Parathyroid adenoma (tissue), 2 donors: ENCODE measurements around the gene RUNX2.

ENCODE experiments used
- H2AFZ ChIP-seq: fragments of 300-600 bp; sonication (generic); one replicate; pipeline ENCODE4 v1.7.0; 2017; ENCODE audit warnings: antibody characterized with exemption, mild to moderate bottlenecking
- H3K27ac ChIP-seq: fragments of 300-600 bp; sonication (generic); one replicate; pipeline ENCODE4 v1.7.0; 2017
- H3K27me3 ChIP-seq: fragments of 300-600 bp; sonication (generic); one replicate; pipeline ENCODE4 v1.7.0; 2017; ENCODE audit warnings: low read length; ENCODE audit not compliant: control insufficient read depth, insufficient read depth
- H3K36me3 ChIP-seq: fragments of 300-600 bp; sonication (generic); one replicate; pipeline ENCODE4 v1.7.0; 2017; ENCODE audit warnings: low read length; ENCODE audit not compliant: control insufficient read depth, insufficient read depth
- H3K4me1 ChIP-seq: fragments of 300-600 bp; sonication (generic); one replicate; pipeline ENCODE4 v1.7.0; 2017; ENCODE audit warnings: control low read depth
- H3K4me2 ChIP-seq: fragments of 300-600 bp; sonication (generic); one replicate; pipeline ENCODE4 v1.7.0; 2017; ENCODE audit warnings: low read length
- H3K4me3 ChIP-seq: fragments of 300-600 bp; sonication (generic); one replicate; pipeline ENCODE4 v1.7.0; 2017; ENCODE audit warnings: low read depth, low read length
- H3K79me2 ChIP-seq: fragments of 300-600 bp; sonication (generic); one replicate; pipeline ENCODE4 v1.7.0; 2017; ENCODE audit warnings: control low read depth
- H3K9ac ChIP-seq: fragments of 300-600 bp; sonication (generic); one replicate; pipeline ENCODE4 v1.7.0; 2017; ENCODE audit warnings: mild to moderate bottlenecking
- H3K9me3 ChIP-seq: fragments of 300-600 bp; sonication (generic); one replicate; pipeline ENCODE4 v1.7.0; 2017; ENCODE audit warnings: low read length; ENCODE audit not compliant: control insufficient read depth
- TF ChIP-seq, protein P1 (sequence below): fragments of 300-600 bp; sonication (generic); IDR thresholded peaks from one replicate; pipeline ENCODE4 v1.7.0; 2017; ENCODE audit warnings: antibody characterized with exemption, mild to moderate bottlenecking
- donor health status: primary hyperparathyroidism.

The RUNX2 gene

DNA sequence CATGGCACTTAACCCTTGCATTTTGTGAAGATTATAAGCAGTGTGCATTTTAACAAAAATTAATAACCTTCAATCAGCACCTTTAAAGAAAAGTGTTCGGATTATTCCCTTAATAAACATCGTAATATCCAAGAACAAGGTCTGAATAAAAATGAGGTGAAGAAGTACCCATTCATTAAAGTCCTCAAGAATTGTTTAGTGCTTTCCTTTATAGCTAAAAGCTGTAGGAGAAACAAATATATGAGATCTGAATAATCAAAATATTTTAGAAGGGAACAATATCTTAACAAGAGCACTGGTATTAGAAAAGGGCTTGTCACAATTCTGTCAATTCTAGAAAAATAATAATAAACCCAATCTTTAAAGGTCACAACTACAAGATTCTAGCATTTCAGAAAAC, 217.3 kb downstream of the RUNX2 start:
- Histone ChIP-seq H3K4me1 (no peaks in the 10 kb centered on the region), H3K4me2 (no peak overlapping the region), H3K4me3 (no peak overlapping the region), H3K27me3 (no peaks in the 10 kb centered on the region), H3K36me3 (no peaks in the 10 kb centered on the region), H3K9ac (no peak overlapping the region), H3K9me3 (no peaks in the 10 kb centered on the region), H3K79me2 (no peaks in the 10 kb centered on the region), H3K27ac (no peak overlapping the region), H2AFZ (no peak overlapping the region)
- TF ChIP-seq, protein P1, sequence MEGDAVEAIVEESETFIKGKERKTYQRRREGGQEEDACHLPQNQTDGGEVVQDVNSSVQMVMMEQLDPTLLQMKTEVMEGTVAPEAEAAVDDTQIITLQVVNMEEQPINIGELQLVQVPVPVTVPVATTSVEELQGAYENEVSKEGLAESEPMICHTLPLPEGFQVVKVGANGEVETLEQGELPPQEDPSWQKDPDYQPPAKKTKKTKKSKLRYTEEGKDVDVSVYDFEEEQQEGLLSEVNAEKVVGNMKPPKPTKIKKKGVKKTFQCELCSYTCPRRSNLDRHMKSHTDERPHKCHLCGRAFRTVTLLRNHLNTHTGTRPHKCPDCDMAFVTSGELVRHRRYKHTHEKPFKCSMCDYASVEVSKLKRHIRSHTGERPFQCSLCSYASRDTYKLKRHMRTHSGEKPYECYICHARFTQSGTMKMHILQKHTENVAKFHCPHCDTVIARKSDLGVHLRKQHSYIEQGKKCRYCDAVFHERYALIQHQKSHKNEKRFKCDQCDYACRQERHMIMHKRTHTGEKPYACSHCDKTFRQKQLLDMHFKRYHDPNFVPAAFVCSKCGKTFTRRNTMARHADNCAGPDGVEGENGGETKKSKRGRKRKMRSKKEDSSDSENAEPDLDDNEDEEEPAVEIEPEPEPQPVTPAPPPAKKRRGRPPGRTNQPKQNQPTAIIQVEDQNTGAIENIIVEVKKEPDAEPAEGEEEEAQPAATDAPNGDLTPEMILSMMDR = no peak

GRCh38 chr6:45548657-45549515, 220.8 kb downstream of the RUNX2 start:
- H3K36me3 ChIP-seq = no peaks in the 10 kb centered on the region
- H3K9me3 ChIP-seq = no peaks in the 10 kb centered on the region
- H3K4me3 ChIP-seq = no peak overlapping the region
- no peaks in the 10 kb centered on the region for H3K27me3 ChIP-seq
- H3K4me1 ChIP-seq = no peaks in the 10 kb centered on the region
- H3K27ac ChIP-seq = no peak overlapping the region
- H2AFZ ChIP-seq = no peak overlapping the region
- H3K9ac ChIP-seq = no peak overlapping the region
- TF ChIP-seq, protein P1 = no peak
- H3K79me2 ChIP-seq = no peaks in the 10 kb centered on the region
- H3K4me2 ChIP-seq = no peak overlapping the region

DNA sequence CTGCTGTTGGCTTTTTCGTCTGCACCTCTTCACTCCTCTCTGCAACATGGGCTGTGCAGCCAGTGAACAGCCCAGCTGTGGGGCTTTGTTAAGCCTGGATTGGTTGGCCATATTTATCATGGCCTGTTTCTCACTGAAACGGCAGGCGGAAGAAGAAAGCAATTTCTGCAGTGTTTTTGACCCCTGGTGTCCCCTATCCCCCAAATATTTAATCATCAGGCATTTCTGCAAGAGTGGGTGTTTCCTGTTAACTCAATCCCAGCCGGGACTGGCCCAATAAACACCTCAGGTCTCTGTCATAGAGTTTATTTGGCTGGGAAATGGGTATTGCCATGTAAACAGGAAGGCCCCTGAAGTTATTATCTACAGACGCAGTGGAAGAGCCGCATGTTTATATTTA, 224.4 kb downstream of the RUNX2 start:
- TF ChIP-seq, protein P1 = no peak
- Histone ChIP-seq H2AFZ (no peak overlapping the region), H3K79me2 (no peaks in the 10 kb centered on the region), H3K36me3 (no peaks in the 10 kb centered on the region), H3K27me3 (no peaks in the 10 kb centered on the region), H3K4me1 (no peaks in the 10 kb centered on the region), H3K4me3 (no peak overlapping the region), H3K27ac (no peak overlapping the region), H3K9me3 (no peaks in the 10 kb centered on the region), H3K4me2 (no peak overlapping the region), H3K9ac (no peak overlapping the region)

DNA sequence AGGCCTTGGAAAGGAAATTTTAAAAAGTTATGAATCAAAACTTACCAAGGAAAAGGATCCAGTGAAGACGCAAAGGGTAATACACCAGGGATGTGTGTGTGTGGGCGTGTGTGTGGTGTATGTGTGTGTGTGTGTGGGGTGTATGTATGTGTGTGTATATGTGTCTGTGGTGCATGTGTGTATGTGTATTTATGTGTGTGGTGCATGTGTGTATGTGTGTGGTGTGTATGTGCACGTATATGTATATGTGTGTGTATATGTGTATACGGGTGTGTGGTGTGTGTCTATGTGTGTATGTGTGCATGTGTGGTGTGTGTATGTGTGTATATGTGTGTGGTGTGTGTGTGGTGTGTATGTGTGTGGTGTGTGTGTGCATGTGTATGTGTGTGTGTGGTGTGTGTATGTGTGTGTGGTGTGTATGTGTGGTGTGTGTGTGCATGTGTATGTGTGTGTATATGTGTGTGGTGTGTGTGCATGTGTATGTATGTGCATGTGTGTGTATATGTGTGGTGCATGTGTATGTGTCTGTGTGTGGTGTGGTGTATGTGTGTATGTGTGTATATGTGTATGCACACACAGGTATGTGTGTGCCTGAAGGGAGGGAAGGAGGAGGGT, 225.7 kb downstream of the RUNX2 start:
- H3K79me2 ChIP-seq = no peaks in the 10 kb centered on the region
- no peak overlapping the region for H2AFZ ChIP-seq
- H3K36me3 ChIP-seq = no peaks in the 10 kb centered on the region
- H3K27me3 ChIP-seq = no peaks in the 10 kb centered on the region
- H3K4me3 ChIP-seq = no peak overlapping the region
- no peak overlapping the region for H3K27ac ChIP-seq
- H3K4me1 ChIP-seq = no peaks in the 10 kb centered on the region
- H3K9ac ChIP-seq = no peak overlapping the region
- TF ChIP-seq, protein P1 = no peak
- no peaks in the 10 kb centered on the region for H3K9me3 ChIP-seq
- H3K4me2 ChIP-seq = no peak overlapping the region
